ENCODE results near the gene CYTH1.

CYTH1 gene

DNA sequence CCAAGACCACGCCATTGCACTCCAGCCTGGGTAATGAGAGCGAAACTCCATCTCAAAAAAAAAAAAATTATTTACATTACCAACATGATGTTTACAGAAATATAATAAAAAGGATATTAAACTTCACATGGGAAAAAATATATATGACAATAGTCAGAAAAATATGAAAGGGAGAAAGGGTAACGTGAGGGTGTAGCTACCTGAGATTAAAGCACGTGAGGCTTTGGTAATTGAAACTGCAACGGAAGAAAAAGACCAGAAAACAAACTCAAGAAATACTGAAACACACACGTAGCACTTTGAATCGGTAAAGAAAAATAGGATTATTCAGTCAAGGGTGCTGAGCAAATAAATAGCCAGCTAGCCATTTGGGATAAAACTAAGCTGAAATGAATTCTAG lies 53.6 kb downstream of the CYTH1 start:
- H3K4me1 ChIP-seq (ENCODE audit: insufficient read depth, low read length, severe bottlenecking) = no peaks in the 10 kb centered on the region
- H3K27ac ChIP-seq (ENCODE audit: low read depth, low read length, poor library complexity, severe bottlenecking) = no peak overlapping the region
- H3K27me3 ChIP-seq (ENCODE audit: insufficient read depth, low read length) = peaks cover 5% of the 10 kb centered on the region
- no peak overlapping the region for H3K9ac ChIP-seq (ENCODE audit: low read length)
- no peak overlapping the region for H3K4me2 ChIP-seq (ENCODE audit: low read length)
- no peaks in the 10 kb centered on the region for H3K36me3 ChIP-seq (ENCODE audit: insufficient read depth, low read length)
- no peaks in the 10 kb centered on the region for H3K9me2 ChIP-seq (ENCODE audit: low read depth, low read length)
- H3K4me3 ChIP-seq (ENCODE audit: low read depth, low read length, poor library complexity, severe bottlenecking) = no peak overlapping the region
- H4K20me1 ChIP-seq (ENCODE audit: insufficient read depth, low read length) = peaks cover 3% of the 10 kb centered on the region; the same call in 1 of the 2 replicates
- no peaks in the 10 kb centered on the region for H3K79me2 ChIP-seq (ENCODE audit: insufficient read depth, low read length)
- H3F3A ChIP-seq (ENCODE audit: insufficient read depth, low read length) = 0 out of 2 replicates have a peak, but pooled peaks cover 3% of the 10 kb centered on the region
- no peaks in the 10 kb centered on the region for H3K9me3 ChIP-seq (ENCODE audit: low read length)
- TF ChIP-seq CTCF (IDR thresholded peaks at IDR 0.05; ENCODE audit: low read length) = no peak
- no peak for TF ChIP-seq EZH2 (IDR thresholded peaks at IDR 0.05; ENCODE audit: borderline replicate concordance, low read length)
- H2AFZ ChIP-seq (ENCODE audit: low read length) = no peak overlapping the region

- Histone ChIP-seq H3F3A (ENCODE audit: insufficient read depth, low read length) (0 out of 2 replicates have a peak, but pooled peaks cover 3% of the 10 kb centered on the region), H3K4me2 (ENCODE audit: low read length) (no peak overlapping the region)
These were observed 54.4 kb downstream of the CYTH1 start for GRCh38 chr17:78727476-78728229.

GRCh38 chr17:78727057-78727456 lies 55.0 kb downstream of the CYTH1 start:
- Histone ChIP-seq H3K27ac (ENCODE audit: low read depth, low read length, poor library complexity, severe bottlenecking) (no peak overlapping the region), H3K9me2 (ENCODE audit: low read depth, low read length) (no peaks in the 10 kb centered on the region), H3K4me2 (ENCODE audit: low read length) (no peak overlapping the region), H3K79me2 (ENCODE audit: insufficient read depth, low read length) (no peaks in the 10 kb centered on the region), H3F3A (ENCODE audit: insufficient read depth, low read length) (0 out of 2 replicates have a peak, but pooled peaks cover 3% of the 10 kb centered on the region), H3K36me3 (ENCODE audit: insufficient read depth, low read length) (no peaks in the 10 kb centered on the region), H3K9me3 (ENCODE audit: low read length) (no peaks in the 10 kb centered on the region), H2AFZ (ENCODE audit: low read length) (no peak overlapping the region), H3K9ac (ENCODE audit: low read length) (no peak overlapping the region), H3K27me3 (ENCODE audit: insufficient read depth, low read length) (peaks cover 5% of the 10 kb centered on the region; the same call in 1 of the 2 replicates), H4K20me1 (ENCODE audit: insufficient read depth, low read length) (peaks cover under 1% of the 10 kb centered on the region; the same call in 1 of the 2 replicates), H3K4me1 (ENCODE audit: insufficient read depth, low read length, severe bottlenecking) (peaks cover 12% of the 10 kb centered on the region), H3K4me3 (ENCODE audit: low read depth, low read length, poor library complexity, severe bottlenecking) (no peak overlapping the region)
- TF ChIP-seq CTCF (IDR thresholded peaks at IDR 0.05; ENCODE audit: low read length) (no peak), EZH2 (IDR thresholded peaks at IDR 0.05; ENCODE audit: borderline replicate concordance, low read length) (no peak)

More at GRCh38 chr17:78727476-78728229, 54.4 kb downstream of the CYTH1 start:
- Histone ChIP-seq H3K4me1 (ENCODE audit: insufficient read depth, low read length, severe bottlenecking) (peaks cover 6% of the 10 kb centered on the region), H3K9ac (ENCODE audit: low read length) (no peak overlapping the region), H4K20me1 (ENCODE audit: insufficient read depth, low read length) (peaks cover 3% of the 10 kb centered on the region; the same call in 1 of the 2 replicates), H3K9me3 (ENCODE audit: low read length) (no peaks in the 10 kb centered on the region), H3K4me3 (ENCODE audit: low read depth, low read length, poor library complexity, severe bottlenecking) (no peak overlapping the region), H3K27ac (ENCODE audit: low read depth, low read length, poor library complexity, severe bottlenecking) (no peak overlapping the region), H3K9me2 (ENCODE audit: low read depth, low read length) (no peaks in the 10 kb centered on the region), H3K36me3 (ENCODE audit: insufficient read depth, low read length) (no peaks in the 10 kb centered on the region), H3K27me3 (ENCODE audit: insufficient read depth, low read length) (peaks cover 5% of the 10 kb centered on the region), H2AFZ (ENCODE audit: low read length) (no peak overlapping the region), H3K79me2 (ENCODE audit: insufficient read depth, low read length) (no peaks in the 10 kb centered on the region)
- TF ChIP-seq EZH2 (IDR thresholded peaks at IDR 0.05; ENCODE audit: borderline replicate concordance, low read length) (no peak), CTCF (IDR thresholded peaks at IDR 0.05; ENCODE audit: low read length) (peak; percentile 24; the same call in 1 of the 2 replicates)
